ENCODE data around the gene NCEH1. TPM values are rescaled to one million over a fixed set of nuclear protein-coding genes. Genes with fewer than 3 reads are reported as not detected.
A peak's percentile ranks its signal among the peaks of the same experiment; 100 is the strongest.

The NCEH1 gene
- total RNA-seq, 6 experiments from 2014 or later = 42.1 to 82.6 (median 76.3) TPM

GRCh38 chr3:172608575-172608974 lies 102.3 kb downstream of the NCEH1 start:
- Mint-ChIP-seq H3K27ac (no peak overlapping the region), H3K4me3 (no peak overlapping the region), H3K9me3 (no peaks in the 10 kb centered on the region; the same call in 1 of the 2 replicates), H3K4me1 (ENCODE audit: low read depth) (peaks cover 27% of the 10 kb centered on the region), H3K27me3 (ENCODE audit: insufficient read depth) (peaks cover 2% of the 10 kb centered on the region; the same call in 1 of the 2 replicates), H3K36me3 (ENCODE audit: low read depth) (no peaks in the 10 kb centered on the region)
- DNase-seq = no peak
- no peak for TF ChIP-seq CTCF (IDR thresholded peaks at IDR 0.05)

GRCh38 chr3:172607305-172608121 lies 103.4 kb downstream of the NCEH1 start:
- Mint-ChIP-seq H3K27ac (peak overlapping the region; percentile 25), H3K27me3 (ENCODE audit: insufficient read depth) (peaks cover 2% of the 10 kb centered on the region; the same call in 1 of the 2 replicates), H3K36me3 (ENCODE audit: low read depth) (no peaks in the 10 kb centered on the region), H3K4me1 (ENCODE audit: low read depth) (peaks cover 27% of the 10 kb centered on the region), H3K4me3 (no peak overlapping the region), H3K9me3 (no peaks in the 10 kb centered on the region)
- TF ChIP-seq CTCF (IDR thresholded peaks at IDR 0.05) = no peak
- DNase-seq = peak; percentile 49

GRCh38 chr3:172606021-172606420 lies 104.8 kb downstream of the NCEH1 start:
- Mint-ChIP-seq H3K27me3 (ENCODE audit: insufficient read depth) (peaks cover 2% of the 10 kb centered on the region; the same call in 1 of the 2 replicates), H3K27ac (peak overlapping the region; percentile 4; the same call in 1 of the 2 replicates)

GRCh38 chr3:172604895-172605646 lies 105.8 kb downstream of the NCEH1 start:
- peaks cover 2% of the 10 kb centered on the region; the same call in 1 of the 2 replicates for H3K27me3 Mint-ChIP-seq (ENCODE audit: insufficient read depth)
- no peak for TF ChIP-seq CTCF (IDR thresholded peaks at IDR 0.05)
- H3K4me3 Mint-ChIP-seq = no peak overlapping the region
- H3K4me1 Mint-ChIP-seq (ENCODE audit: low read depth) = peaks cover 27% of the 10 kb centered on the region
- no peak for DNase-seq
- H3K36me3 Mint-ChIP-seq (ENCODE audit: low read depth) = no peaks in the 10 kb centered on the region
- no peak overlapping the region for H3K27ac Mint-ChIP-seq
- no peaks in the 10 kb centered on the region for H3K9me3 Mint-ChIP-seq

More at GRCh38 chr3:172606021-172606420, 104.8 kb downstream of the NCEH1 start:
- Mint-ChIP-seq H3K4me3 (no peak overlapping the region), H3K4me1 (ENCODE audit: low read depth) (peaks cover 27% of the 10 kb centered on the region), H3K9me3 (no peaks in the 10 kb centered on the region), H3K36me3 (ENCODE audit: low read depth) (no peaks in the 10 kb centered on the region)
- peak; percentile 19 for DNase-seq
- no peak for TF ChIP-seq CTCF (IDR thresholded peaks at IDR 0.05)

GRCh38 chr3:172601066-172601832 lies 109.6 kb downstream of the NCEH1 start:
- Mint-ChIP-seq H3K27ac (no peak overlapping the region), H3K4me1 (ENCODE audit: low read depth) (peaks cover 14% of the 10 kb centered on the region), H3K4me3 (no peak overlapping the region), H3K36me3 (ENCODE audit: low read depth) (no peaks in the 10 kb centered on the region), H3K9me3 (no peaks in the 10 kb centered on the region), H3K27me3 (ENCODE audit: insufficient read depth) (peaks cover 2% of the 10 kb centered on the region; the same call in 1 of the 2 replicates)
- TF ChIP-seq CTCF (IDR thresholded peaks at IDR 0.05) = no peak
- no peak for DNase-seq
